Naive thymus-derived CD4-positive, alpha-beta T cell (primary cell): ENCODE results near the gene CREB5. TPM values are rescaled to one million over a fixed set of nuclear protein-coding genes. Genes with fewer than 3 reads are reported as not detected.

Experiments used
- ATAC-seq: fragments of 150-1000 bp; cut with Tn5 transposase; 2 replicates; pipeline ENCODE4 v1.10.0; 2021; ENCODE audit warnings: mild to moderate bottlenecking, moderate library complexity
- CTCF ChIA-PET: fragments of 350-600 bp; sonication (Branson Sonifier 250); formaldehyde crosslinking; loops from one replicate; lab custom pipeline; 2021; ENCODE audit warnings: antibody characterized with exemption; lab: Charles Lee
- POLR2A ChIA-PET: fragments of 350-600 bp; sonication (Branson Sonifier 250); formaldehyde crosslinking; loops from one replicate; lab custom pipeline; 2021; ENCODE audit warnings: antibody characterized with exemption, inconsistent platforms; lab: Charles Lee
- DNase-seq, 9 donors: peaks; one replicate each; pipeline versions ENCODE4 v3.0.0 to v3.0.0-alpha.2; 2020 to 2022; ENCODE audit warnings: mixed read lengths in 1 of 9
- H3K27ac ChIP-seq: one replicate; pipeline ENCODE4 v1.7.0; 2013; ENCODE audit warnings: mild to moderate bottlenecking, low read depth, low read length, moderate library complexity
- H3K27me3 ChIP-seq, 2 donors: one replicate each; pipeline ENCODE4 v1.7.0; 2013; ENCODE audit warnings: low read length in 2 of 2, mild to moderate bottlenecking in 2 of 2, moderate library complexity in 2 of 2; ENCODE audit not compliant: control insufficient read depth in 2 of 2, insufficient read depth in 2 of 2
- H3K36me3 ChIP-seq, 3 experiments: 1 replicate in 2 of 3; 2 replicates in 1 of 3; pipeline ENCODE4 v1.7.0; 2013; ENCODE audit warnings: low read length in 3 of 3, mild to moderate bottlenecking in 3 of 3, moderate library complexity in 1 of 3; ENCODE audit not compliant: insufficient read depth in 3 of 3, control insufficient read depth in 2 of 3
- H3K4me1 ChIP-seq, 2 donors: one replicate each; pipeline ENCODE4 v1.7.0; 2013; ENCODE audit warnings: low read length in 2 of 2, mild to moderate bottlenecking in 2 of 2, moderate library complexity in 1 of 2; ENCODE audit not compliant: control insufficient read depth in 2 of 2, insufficient read depth in 2 of 2
- H3K4me3 ChIP-seq: 2 replicates; pipeline ENCODE4 v1.7.0; 2013; ENCODE audit warnings: mild to moderate bottlenecking, low read length
- H3K9me3 ChIP-seq, 3 experiments: 1 replicate in 2 of 3; 2 replicates in 1 of 3; pipeline ENCODE4 v1.7.0; 2013; ENCODE audit warnings: low read length in 3 of 3; ENCODE audit not compliant: control insufficient read depth in 2 of 3
- H3K27ac Mint-ChIP-seq, 9 donors: one replicate each; pipeline ENCODE4 v1.8.0; 2020 to 2022; ENCODE audit warnings: mixed read lengths in 9 of 9, mild to moderate bottlenecking in 8 of 9, moderate library complexity in 5 of 9, inconsistent platforms in 2 of 9
- H3K27me3 Mint-ChIP-seq, 5 donors: one replicate each; pipeline ENCODE4 v1.8.0; 2021 to 2022; ENCODE audit warnings: mixed read lengths in 5 of 5, mild to moderate bottlenecking in 1 of 5
- H3K36me3 Mint-ChIP-seq, 5 donors: one replicate each; pipeline ENCODE4 v1.8.0; 2020 to 2022; ENCODE audit warnings: mixed read lengths in 5 of 5, mild to moderate bottlenecking in 3 of 5, inconsistent platforms in 1 of 5
- H3K4me1 Mint-ChIP-seq, 7 donors: one replicate each; pipeline ENCODE4 v1.8.0; 2020 to 2022; ENCODE audit warnings: mixed read lengths in 7 of 7, mild to moderate bottlenecking in 3 of 7, inconsistent platforms in 1 of 7
- H3K4me3 Mint-ChIP-seq, 10 donors: one replicate each; pipeline ENCODE4 v1.8.0; 2020 to 2022; ENCODE audit warnings: mild to moderate bottlenecking in 10 of 10, mixed read lengths in 10 of 10, moderate library complexity in 6 of 10, inconsistent platforms in 2 of 10
- H3K9me3 Mint-ChIP-seq, 11 donors: one replicate each; pipeline ENCODE4 v1.8.0; 2020 to 2022; ENCODE audit warnings: mixed read lengths in 11 of 11, mild to moderate bottlenecking in 4 of 11, inconsistent platforms in 1 of 11, moderate library complexity in 1 of 11
- intact Hi-C, 2 donors: fragments of 100-400 bp; cut with micrococcal nuclease; formaldehyde crosslinking; loops; one replicate each; pipeline ENCODE4 v1.15.1; 2023
- polyA plus RNA-seq, 2 donors: library from polyadenylated mRNA; unstranded; fragments of 300-500 nt; fragmentation: Illumina TruSeq; gene quantifications; one replicate each; pipeline ENCODE4 v1.2.3, GENCODE V29; 2021
- total RNA-seq, 6 experiments: library from RNA in 5 of 6; stranded (reverse) in 5 of 6; gene quantifications; 1 replicate in 5 of 6; 2 replicates in 1 of 6; pipeline ENCODE4 v1.2.3 and lab custom pipeline; 2021 to 2026

Gene CREB5
- total and polyA plus RNA-seq, 7 experiments from 2014 or later: 0.22 to 18.4 (median 3.6) TPM; not detected in 4

GRCh38 chr7:28507525-28508282 lies 95.4 kb downstream of the CREB5 start:
- no peak for ATAC-seq

GRCh38 chr7:28509251-28510025 lies 97.1 kb downstream of the CREB5 start:
- Histone ChIP-seq H3K36me3 (no peaks in the 10 kb centered on the region), H3K9me3 (no peaks in the 10 kb centered on the region), H3K27me3 (no peaks in the 10 kb centered on the region), H3K4me3 (no peak overlapping the region), H3K4me1 (no peaks in the 10 kb centered on the region), H3K27ac (no peak overlapping the region)
- no peak for DNase-seq
- H3K4me3 Mint-ChIP-seq: no peak overlapping the region
- H3K36me3 Mint-ChIP-seq: no peaks in the 10 kb centered on the region
- intact Hi-C loops: no loop called here
- peaks cover 2 to 37% (median 20%) of the 10 kb centered on the region in 5 donors for H3K27me3 Mint-ChIP-seq
- ATAC-seq: no peak
- CTCF ChIA-PET: no interaction called here
- peaks cover 0 to 4% (median 0%) of the 10 kb centered on the region in 11 donors for H3K9me3 Mint-ChIP-seq
- H3K27ac Mint-ChIP-seq: no peak overlapping the region
- POLR2A ChIA-PET: no interaction called here
- peaks cover 0 to 2% (median 0%) of the 10 kb centered on the region in 7 donors for H3K4me1 Mint-ChIP-seq

More at GRCh38 chr7:28507525-28508282, 95.4 kb downstream of the CREB5 start:
- Mint-ChIP-seq H3K27me3 (peaks cover 0 to 29% (median 20%) of the 10 kb centered on the region in 5 donors), H3K9me3 (peaks cover 0 to 4% (median 0%) of the 10 kb centered on the region in 11 donors), H3K36me3 (no peaks in the 10 kb centered on the region), H3K27ac (no peak overlapping the region), H3K4me1 (no peaks in the 10 kb centered on the region), H3K4me3 (no peak overlapping the region)
- H3K4me1 ChIP-seq: no peaks in the 10 kb centered on the region
- H3K27me3 ChIP-seq: no peaks in the 10 kb centered on the region
- no peaks in the 10 kb centered on the region for H3K36me3 ChIP-seq
- POLR2A ChIA-PET: no interaction called here
- no peaks in the 10 kb centered on the region for H3K9me3 ChIP-seq
- no peak overlapping the region for H3K27ac ChIP-seq
- H3K4me3 ChIP-seq: no peak overlapping the region
- DNase-seq: no peak
- CTCF ChIA-PET: no interaction called here
- intact Hi-C loops: no loop called here

- H3K27me3 Mint-ChIP-seq: peaks cover 2 to 37% (median 20%) of the 10 kb centered on the region in 5 donors
- CTCF ChIA-PET: no interaction called here
- H3K27me3 ChIP-seq: no peaks in the 10 kb centered on the region
- H3K36me3 Mint-ChIP-seq: no peaks in the 10 kb centered on the region
- H3K9me3 ChIP-seq: no peaks in the 10 kb centered on the region
- POLR2A ChIA-PET: no interaction called here
- H3K4me1 Mint-ChIP-seq: peaks cover 0 to 2% (median 0%) of the 10 kb centered on the region in 7 donors
- no peak overlapping the region for H3K4me3 Mint-ChIP-seq
- no peak overlapping the region for H3K27ac Mint-ChIP-seq
- no peaks in the 10 kb centered on the region for H3K36me3 ChIP-seq
- H3K27ac ChIP-seq: no peak overlapping the region
- H3K9me3 Mint-ChIP-seq: peaks cover 0 to 4% (median 0%) of the 10 kb centered on the region in 11 donors
- intact Hi-C loops: no loop called here
- no peaks in the 10 kb centered on the region for H3K4me1 ChIP-seq
- no peak overlapping the region for H3K4me3 ChIP-seq
- ATAC-seq: no peak
- DNase-seq: no peak
These were observed 97.7 kb downstream of the CREB5 start for GRCh38 chr7:28510026-28510369.

- intact Hi-C loops: no loop called here
- ATAC-seq (no peak), DNase-seq (no peak)
- Histone ChIP-seq H3K9me3 (no peaks in the 10 kb centered on the region), H3K4me3 (no peak overlapping the region), H3K27ac (no peak overlapping the region), H3K27me3 (no peaks in the 10 kb centered on the region), H3K36me3 (no peaks in the 10 kb centered on the region), H3K4me1 (no peaks in the 10 kb centered on the region)
- no peak overlapping the region for H3K27ac Mint-ChIP-seq
- peaks cover 0 to 4% (median 0%) of the 10 kb centered on the region in 11 donors for H3K9me3 Mint-ChIP-seq
- H3K36me3 Mint-ChIP-seq: no peaks in the 10 kb centered on the region
- H3K27me3 Mint-ChIP-seq: peaks cover 2 to 34% (median 20%) of the 10 kb centered on the region in 5 donors
- no peak overlapping the region for H3K4me3 Mint-ChIP-seq
- ChIA-PET POLR2A (no interaction called here), CTCF (no interaction called here)
- H3K4me1 Mint-ChIP-seq: peaks cover 0 to 2% (median 0%) of the 10 kb centered on the region in 7 donors
These were observed 100.5 kb downstream of the CREB5 start for GRCh38 chr7:28512668-28513440.

- no peak overlapping the region for H3K27ac Mint-ChIP-seq
- Histone ChIP-seq H3K36me3 (no peaks in the 10 kb centered on the region), H3K4me3 (no peak overlapping the region), H3K27me3 (no peaks in the 10 kb centered on the region), H3K27ac (no peak overlapping the region), H3K4me1 (no peaks in the 10 kb centered on the region), H3K9me3 (no peaks in the 10 kb centered on the region)
- H3K36me3 Mint-ChIP-seq: no peaks in the 10 kb centered on the region
- H3K27me3 Mint-ChIP-seq: peaks cover 4 to 30% (median 14%) of the 10 kb centered on the region in 5 donors
- H3K4me1 Mint-ChIP-seq: peaks cover 0 to 2% (median 0%) of the 10 kb centered on the region in 7 donors
- no peak overlapping the region for H3K4me3 Mint-ChIP-seq
- no peak for DNase-seq
- ATAC-seq: no peak
- intact Hi-C loops: no loop called here
- H3K9me3 Mint-ChIP-seq: peaks cover 0 to 6% (median 0%) of the 10 kb centered on the region in 11 donors
- POLR2A ChIA-PET: no interaction called here
- CTCF ChIA-PET: no interaction called here
These were observed 104.3 kb downstream of the CREB5 start for GRCh38 chr7:28516390-28517172.

- H3K27ac Mint-ChIP-seq: no peak overlapping the region
- H3K4me3 Mint-ChIP-seq: no peak overlapping the region
- H3K4me1 Mint-ChIP-seq: peaks cover 0 to 2% (median 0%) of the 10 kb centered on the region in 7 donors
- CTCF ChIA-PET: no interaction called here
- DNase-seq (no peak), ATAC-seq (no peak)
- POLR2A ChIA-PET: no interaction called here
- H3K27me3 Mint-ChIP-seq: peaks cover 4 to 24% (median 10%) of the 10 kb centered on the region in 5 donors
- Histone ChIP-seq H3K27ac (no peak overlapping the region), H3K27me3 (no peaks in the 10 kb centered on the region), H3K36me3 (no peaks in the 10 kb centered on the region), H3K4me1 (no peaks in the 10 kb centered on the region), H3K9me3 (no peaks in the 10 kb centered on the region), H3K4me3 (no peak overlapping the region)
- H3K9me3 Mint-ChIP-seq: peaks cover 0 to 3% (median 0%) of the 10 kb centered on the region in 11 donors
- H3K36me3 Mint-ChIP-seq: no peaks in the 10 kb centered on the region
- intact Hi-C loops: no loop called here
These were observed 104.9 kb downstream of the CREB5 start for GRCh38 chr7:28517206-28517605.
